Prostate gland (tissue), 2 donors: ENCODE results near the gene ODC1.

Source experiments
- CTCF ChIP-seq, 4 experiments: fragments of 200-600 bp in 2 of 4; fragments of 450-650 bp in 2 of 4; sonication (generic) in 2 of 4; IDR thresholded peaks; 1 replicate in 3 of 4; 2 replicates in 1 of 4; pipeline ENCODE4 v1.5.1; 2016 to 2019; ENCODE audit warnings: antibody characterized with exemption in 4 of 4, mild to moderate bottlenecking in 2 of 4, moderate library complexity in 2 of 4
- POLR2A ChIP-seq: fragments of 450-650 bp; IDR thresholded peaks from one replicate; pipeline ENCODE4 v1.6.1; 2016; ENCODE audit warnings: antibody characterized with exemption, mild to moderate bottlenecking

- TF ChIP-seq POLR2A (no peak), CTCF (IDR thresholded peaks at IDR 0.05) (no peak)
These were observed 28.4 kb downstream of the ODC1 start for GRCh38 chr2:10419553-10420257.
